Measurements from ENCODE around the gene DUSP16.

GRCh38 chr12:12524128-12524527 is 38.5 kb downstream of the DUSP16 start:
- TF ChIP-seq, protein P1, sequence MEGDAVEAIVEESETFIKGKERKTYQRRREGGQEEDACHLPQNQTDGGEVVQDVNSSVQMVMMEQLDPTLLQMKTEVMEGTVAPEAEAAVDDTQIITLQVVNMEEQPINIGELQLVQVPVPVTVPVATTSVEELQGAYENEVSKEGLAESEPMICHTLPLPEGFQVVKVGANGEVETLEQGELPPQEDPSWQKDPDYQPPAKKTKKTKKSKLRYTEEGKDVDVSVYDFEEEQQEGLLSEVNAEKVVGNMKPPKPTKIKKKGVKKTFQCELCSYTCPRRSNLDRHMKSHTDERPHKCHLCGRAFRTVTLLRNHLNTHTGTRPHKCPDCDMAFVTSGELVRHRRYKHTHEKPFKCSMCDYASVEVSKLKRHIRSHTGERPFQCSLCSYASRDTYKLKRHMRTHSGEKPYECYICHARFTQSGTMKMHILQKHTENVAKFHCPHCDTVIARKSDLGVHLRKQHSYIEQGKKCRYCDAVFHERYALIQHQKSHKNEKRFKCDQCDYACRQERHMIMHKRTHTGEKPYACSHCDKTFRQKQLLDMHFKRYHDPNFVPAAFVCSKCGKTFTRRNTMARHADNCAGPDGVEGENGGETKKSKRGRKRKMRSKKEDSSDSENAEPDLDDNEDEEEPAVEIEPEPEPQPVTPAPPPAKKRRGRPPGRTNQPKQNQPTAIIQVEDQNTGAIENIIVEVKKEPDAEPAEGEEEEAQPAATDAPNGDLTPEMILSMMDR (IDR thresholded peaks at IDR 0.05) = no peak
- no peak for TF ChIP-seq EZH2phosphoT487 (IDR thresholded peaks at IDR 0.05)
- TF ChIP-seq EZH2 (IDR thresholded peaks at IDR 0.05) = no peak

Data from neural progenitor cell (in vitro differentiated cells).